CD4-positive, alpha-beta T cell treated with Interleukin-12 subunit alpha and Interleukin-12 subunit beta, for 1 hour (primary cell): Measurements from ENCODE around the gene TTLL6.
"Not testable (repeated sequence)": the region's sequence is repeated elsewhere in the genome, so short reads cannot be mapped to it uniquely, and the experiment has no call there.

Source experiments
- DNase-seq: peaks from one replicate; pipeline ENCODE4 v3.0.0-alpha.2; 2020

The TTLL6 gene

DNA sequence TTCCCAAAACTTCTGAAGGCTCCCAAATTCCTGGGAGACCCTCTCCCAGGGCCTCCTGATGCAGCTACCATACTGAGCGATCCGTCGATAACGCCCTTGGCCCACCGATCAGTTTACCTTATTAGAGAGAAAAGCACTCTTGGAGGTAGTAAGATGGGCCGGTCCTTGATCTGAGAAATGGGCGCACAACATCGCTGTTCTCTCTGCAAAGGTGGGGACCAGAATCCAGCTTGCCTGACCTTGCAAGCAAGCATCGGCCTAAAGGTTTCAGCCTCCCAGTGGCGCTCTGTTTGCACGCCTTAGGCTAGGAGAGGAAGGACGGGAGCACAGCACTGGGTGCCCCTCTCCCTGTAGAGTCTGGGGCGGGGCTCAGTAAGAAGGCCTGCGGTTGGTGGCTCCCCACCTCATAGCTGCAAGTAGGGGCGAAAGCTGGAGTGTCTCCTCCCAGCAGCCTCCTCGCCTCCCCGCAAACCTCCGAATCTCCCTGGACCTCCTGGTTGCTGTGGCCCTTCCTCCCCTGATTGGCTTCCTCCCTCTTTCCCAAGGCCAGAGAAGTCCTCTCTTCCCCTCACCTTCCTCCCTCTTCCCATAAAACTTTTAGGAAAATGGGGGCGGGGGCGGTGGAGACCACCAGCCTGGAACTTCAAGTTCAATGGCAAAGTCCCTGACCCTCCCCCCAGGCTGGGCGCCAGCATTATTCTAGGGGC, 94.7 kb downstream of the TTLL6 start, which contains the start of gene PRAC1:
PRAC1 (minus strand) TSS at position 318 of the 707 bp plus-strand sequence; CDS start at position 192, 126 bp downstream.
- DNase-seq: no peak

DNA sequence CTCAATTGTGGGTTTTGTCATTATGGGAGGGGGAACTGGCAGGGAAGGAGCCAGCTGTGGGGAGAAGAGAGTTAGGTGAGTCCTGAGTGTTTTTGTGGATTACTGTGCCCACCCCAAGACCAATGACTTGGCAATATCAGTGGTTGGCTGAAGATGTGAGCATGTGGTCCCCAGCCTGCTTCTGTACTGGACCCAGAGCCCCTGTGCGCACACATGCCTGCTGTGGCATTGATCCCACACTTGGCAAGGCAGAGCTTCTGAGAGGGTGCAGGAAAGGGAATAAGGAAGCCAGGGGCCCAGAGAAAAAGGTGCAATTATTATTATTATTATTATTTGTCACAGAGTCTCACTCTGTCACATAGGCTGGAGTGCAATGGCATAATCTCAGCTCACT, 96.0 kb downstream of the TTLL6 start:
- DNase-seq: no peak

DNA sequence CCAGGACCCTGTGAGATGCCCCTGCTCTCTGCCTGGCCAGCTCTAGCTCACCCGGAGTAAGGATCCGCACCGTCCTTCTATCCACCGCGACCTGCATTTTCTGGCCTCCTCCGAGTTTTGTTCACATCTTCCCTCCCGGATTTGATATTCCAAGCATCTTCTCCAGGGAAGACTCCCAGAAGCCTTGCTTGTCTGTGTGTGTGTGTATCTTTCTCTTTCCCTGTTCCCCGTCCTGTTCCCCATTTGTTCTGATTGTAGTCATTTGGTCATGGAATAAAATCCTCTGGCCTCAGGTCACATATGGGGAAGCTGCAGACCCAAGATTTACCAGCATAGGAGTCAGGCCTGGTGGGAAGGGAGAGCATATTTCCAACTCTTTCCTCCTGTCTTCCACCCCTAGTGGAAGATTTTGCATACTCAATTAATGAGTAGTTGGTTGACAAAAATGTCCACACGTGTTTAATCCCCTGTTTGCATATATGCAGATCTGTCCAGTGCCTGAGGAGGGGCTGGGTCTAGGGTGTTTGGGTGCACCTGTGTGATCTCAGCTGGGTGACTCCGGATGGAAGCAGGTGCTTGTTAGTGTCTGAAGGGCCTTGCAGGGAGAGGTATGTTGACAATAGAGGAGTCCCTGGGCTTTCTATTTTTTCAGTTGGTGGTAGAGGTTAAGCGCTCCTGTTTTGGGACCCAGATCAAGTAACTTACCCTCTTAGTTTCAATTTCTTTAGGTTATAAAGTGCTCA, 96.6 kb downstream of the TTLL6 start:
- DNase-seq: no peak

DNA sequence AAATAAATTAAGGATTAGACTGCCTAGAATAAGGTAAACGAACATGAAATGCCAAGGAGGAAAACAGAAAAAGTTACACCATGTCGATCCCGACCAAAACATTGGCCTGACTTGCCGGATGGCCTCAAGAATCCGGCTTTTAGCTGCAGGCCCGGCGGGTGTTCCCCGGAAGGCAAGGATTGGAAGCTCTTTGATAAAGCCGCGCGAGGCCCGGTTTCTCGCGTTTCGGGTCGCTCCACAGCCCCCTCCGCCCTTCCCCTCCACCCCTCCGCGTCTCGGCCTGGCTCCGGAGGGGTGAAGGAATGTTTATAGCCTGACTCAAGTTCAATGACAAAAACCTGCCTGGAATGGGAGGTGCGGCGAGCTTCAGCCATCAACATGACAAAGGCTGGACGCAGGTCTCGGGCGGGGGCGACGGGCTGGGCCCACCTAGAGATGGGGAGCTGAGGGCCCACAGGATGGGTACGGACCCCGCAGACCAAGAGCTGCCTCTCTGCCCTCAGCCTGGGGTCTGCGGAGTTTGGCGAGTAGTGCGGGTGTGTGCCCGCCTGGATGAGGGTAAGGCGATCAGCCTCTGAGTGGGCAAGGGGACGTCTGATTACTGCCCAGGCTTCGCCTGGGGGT, 97.3 kb downstream of the TTLL6 start:
- no peak for DNase-seq

DNA sequence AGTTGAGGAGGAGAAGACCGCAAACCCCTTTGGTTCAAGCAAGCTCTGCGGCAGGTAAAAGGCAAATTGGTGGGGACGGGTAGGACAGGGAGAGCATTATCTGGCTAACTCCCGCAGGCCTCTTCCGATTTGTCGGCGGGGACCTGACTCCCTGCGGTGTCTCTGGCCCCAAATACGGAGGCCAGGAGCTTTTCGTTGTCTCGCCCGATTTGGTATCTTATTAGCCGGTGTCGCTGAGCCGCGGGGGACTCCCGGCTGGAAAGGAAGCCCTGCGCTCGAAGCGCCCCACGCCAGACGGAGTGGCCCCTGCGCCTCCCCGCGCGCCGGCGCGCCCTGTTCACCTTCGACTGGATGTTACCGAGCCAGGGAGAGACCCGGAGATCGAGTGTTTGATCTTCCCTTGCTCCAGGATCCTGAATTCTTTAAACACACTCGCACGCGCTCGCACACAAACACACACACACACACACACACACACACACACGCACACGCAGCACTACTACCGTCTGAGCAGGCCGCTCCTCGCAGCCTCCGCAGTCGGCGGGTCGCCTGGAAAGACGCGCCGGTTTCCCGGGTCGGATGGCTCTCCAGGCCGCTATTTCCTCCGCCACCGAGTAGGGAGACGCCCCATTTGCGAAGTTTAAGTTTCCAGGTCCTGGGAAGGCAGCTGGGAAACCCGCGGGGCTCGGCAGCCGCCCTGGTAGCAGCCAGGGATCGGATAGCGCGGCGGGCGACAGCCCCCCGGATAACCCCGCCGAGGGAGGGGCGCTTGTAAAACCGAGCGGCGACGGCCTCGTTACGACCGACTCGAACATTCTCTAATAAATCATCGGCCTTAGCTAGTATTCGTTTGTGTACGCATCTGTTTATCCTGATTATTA, 98.0 kb downstream of the TTLL6 start:
- DNase-seq: no peak

DNA sequence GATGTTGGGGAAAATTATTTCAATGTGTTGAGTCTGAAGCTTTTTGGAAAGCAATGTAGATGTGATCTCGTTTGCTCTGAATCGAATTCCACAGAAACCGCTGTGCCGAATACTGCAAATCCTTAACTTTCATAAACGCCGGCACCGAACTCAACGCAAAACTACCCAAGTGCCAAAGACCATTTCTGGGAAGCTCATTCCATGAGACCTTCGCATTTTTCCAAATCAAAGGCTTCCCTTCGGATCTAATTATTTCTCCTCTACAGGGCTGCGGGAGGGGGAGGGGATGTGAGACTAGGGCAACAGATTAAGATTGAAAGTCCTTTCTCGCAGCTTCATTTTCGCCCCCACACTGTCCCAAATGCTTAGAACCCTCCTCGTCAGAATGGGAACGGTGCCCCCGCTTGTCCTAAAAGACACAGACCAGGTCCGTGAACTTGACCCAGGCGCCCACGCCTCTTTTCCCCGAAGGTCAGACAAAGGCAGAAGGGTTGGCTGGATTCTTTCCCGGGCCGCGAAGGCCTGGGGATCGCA, 98.7 kb downstream of the TTLL6 start:
- DNase-seq: no peak

DNA sequence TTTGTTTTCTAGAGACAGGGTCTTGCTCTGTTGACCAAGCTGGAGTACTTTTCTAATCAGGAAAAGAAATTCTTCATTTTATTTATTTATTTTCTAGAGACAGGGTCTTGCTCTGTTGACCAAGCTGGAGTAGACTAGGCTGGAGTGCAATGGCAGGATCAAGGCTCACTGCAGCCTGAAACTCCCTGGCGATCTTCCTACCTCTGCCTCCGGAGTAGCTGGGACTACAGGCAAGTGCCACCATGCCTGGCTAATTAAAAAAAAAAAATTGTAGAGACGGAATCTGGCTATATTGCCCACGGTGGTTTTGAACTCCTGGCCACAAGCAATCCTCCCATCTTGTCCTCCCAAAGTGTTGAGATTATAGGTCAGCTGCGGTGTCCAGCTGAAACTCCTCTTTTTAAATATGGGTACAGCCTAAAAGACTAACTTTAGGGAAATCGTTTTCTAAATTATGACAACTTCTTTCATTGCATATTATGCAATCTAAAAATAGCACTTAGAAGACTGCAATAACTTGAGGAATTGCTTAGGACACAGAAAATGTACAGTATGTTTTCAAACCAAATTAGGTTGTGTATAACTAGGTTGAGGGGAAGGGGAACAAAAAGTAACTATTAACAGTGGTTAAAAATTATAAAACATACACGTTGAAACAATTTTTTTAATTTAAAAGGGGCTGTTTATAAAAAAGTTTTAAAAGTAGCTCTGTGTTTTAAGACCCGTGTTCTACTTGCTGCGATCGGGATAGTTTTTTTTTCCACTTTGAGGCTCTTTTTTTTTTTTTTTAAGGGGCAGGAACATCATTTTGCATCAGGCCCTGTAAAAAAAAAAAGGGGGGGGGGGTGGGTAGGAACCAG, 99.4 kb downstream of the TTLL6 start:
- no peak for DNase-seq

DNA sequence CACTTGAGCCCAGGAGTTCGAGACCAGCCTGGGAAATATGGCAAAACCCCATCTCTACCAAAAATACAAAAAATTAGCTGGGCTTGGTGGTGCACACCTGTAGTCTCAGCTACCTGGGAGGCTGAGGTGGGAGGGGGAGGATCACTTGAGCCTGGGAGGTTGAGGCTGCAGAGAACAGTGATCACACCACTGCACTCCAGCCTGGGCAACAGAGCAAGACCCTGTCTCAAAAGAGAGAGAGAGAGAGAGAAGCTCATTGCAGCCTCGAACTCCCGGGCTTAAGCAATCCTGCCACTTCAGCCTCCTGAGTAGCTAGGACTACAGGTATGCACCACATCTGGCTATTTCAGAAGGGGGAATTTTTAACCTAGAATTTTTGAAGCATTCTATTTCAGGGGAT, 100.5 kb downstream of the TTLL6 start:
- DNase-seq: not testable (repeated sequence)

DNA sequence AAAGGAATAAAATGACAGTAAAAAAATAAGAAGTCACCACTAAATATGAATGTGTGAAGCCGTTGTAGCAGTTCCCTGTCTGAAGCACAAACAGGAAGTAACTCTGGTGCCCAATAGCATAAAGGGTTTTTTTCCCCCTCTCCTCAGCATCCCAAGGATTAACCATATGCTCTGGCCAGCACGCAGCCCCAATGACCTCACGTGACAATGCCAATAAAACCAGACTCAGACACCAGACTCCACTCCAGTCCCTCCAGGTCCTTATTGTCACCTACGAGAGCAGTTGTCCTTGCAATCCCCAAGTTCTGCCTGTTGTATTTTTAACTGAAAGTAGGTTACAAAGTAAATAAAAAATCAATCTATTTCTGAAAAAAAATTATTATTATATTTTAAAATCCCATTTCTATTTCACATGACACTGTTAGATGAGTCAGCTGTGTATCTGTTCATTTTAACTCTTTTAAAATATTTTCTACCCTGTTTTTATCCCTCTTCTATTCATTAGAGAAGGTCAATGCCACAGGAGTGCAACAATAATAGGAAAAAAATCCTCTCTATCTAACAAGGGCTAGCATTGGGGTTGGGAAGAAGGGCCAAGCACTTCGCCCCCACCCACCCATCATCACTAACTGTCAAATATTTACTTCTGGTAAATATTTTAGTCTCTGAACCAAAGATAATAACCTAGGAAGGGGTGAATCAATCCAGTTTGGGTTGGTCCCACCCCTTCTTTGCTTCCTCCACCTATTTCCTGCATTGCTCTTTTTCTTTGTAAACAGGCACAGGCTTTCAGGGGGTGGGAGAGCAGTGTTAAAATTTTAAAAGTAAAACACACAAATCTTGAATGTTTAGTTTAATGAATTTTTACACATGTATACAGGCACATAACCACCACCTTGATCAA, 101.3 kb downstream of the TTLL6 start:
- DNase-seq: no peak
